ENCODE results near the gene DNAI7.

The DNAI7 gene

GRCh38 chr12:25072906-25073650, 121.9 kb downstream of the DNAI7 start:
- Histone ChIP-seq H3K4me3 (no peak overlapping the region), H3K27me3 (ENCODE audit: low read depth) (no peaks in the 10 kb centered on the region), H3K36me3 (replicated peaks) (no peaks in the 10 kb centered on the region), H3K9me3 (no peaks in the 10 kb centered on the region), H3K4me1 (no peaks in the 10 kb centered on the region)
- DNase-seq (ENCODE audit: low spot score in 2 of 2) = no peak
- in situ Hi-C loops (cut with MboI; ENCODE audit: low sequenced_read_pairs) = no loop called here

GRCh38 chr12:25071366-25071765, 123.6 kb downstream of the DNAI7 start:
- no peaks in the 10 kb centered on the region for H3K27me3 ChIP-seq (ENCODE audit: low read depth)
- H3K9me3 ChIP-seq = no peaks in the 10 kb centered on the region
- H3K4me3 ChIP-seq = no peak overlapping the region
- DNase-seq (ENCODE audit: low spot score in 2 of 2) = no peak
- in situ Hi-C loops (cut with MboI; ENCODE audit: low sequenced_read_pairs) = no loop called here
- H3K4me1 ChIP-seq = no peaks in the 10 kb centered on the region
- no peaks in the 10 kb centered on the region for H3K36me3 ChIP-seq (replicated peaks)

GRCh38 chr12:25069224-25069623, 125.7 kb downstream of the DNAI7 start:
- in situ Hi-C loops (cut with MboI; ENCODE audit: low sequenced_read_pairs) = no loop called here
- H3K9me3 ChIP-seq = no peaks in the 10 kb centered on the region
- H3K27me3 ChIP-seq (ENCODE audit: low read depth) = no peaks in the 10 kb centered on the region
- DNase-seq (ENCODE audit: low spot score in 2 of 2) = no peak
- no peaks in the 10 kb centered on the region for H3K36me3 ChIP-seq (replicated peaks)
- H3K4me3 ChIP-seq = no peak overlapping the region
- no peaks in the 10 kb centered on the region for H3K4me1 ChIP-seq

- H3K4me1 ChIP-seq = no peaks in the 10 kb centered on the region
- no peaks in the 10 kb centered on the region for H3K27me3 ChIP-seq (ENCODE audit: low read depth)
- H3K36me3 ChIP-seq (replicated peaks) = no peaks in the 10 kb centered on the region
- in situ Hi-C loops (cut with MboI; ENCODE audit: low sequenced_read_pairs) = no loop called here
- no peaks in the 10 kb centered on the region for H3K9me3 ChIP-seq
- no peak for DNase-seq (ENCODE audit: low spot score in 2 of 2)
- H3K4me3 ChIP-seq = no peak overlapping the region
Observed at GRCh38 chr12:25065035-25065434, 129.9 kb downstream of the DNAI7 start.

GRCh38 chr12:25063873-25064628, 130.9 kb downstream of the DNAI7 start:
- no peaks in the 10 kb centered on the region for H3K4me1 ChIP-seq
- no peaks in the 10 kb centered on the region for H3K9me3 ChIP-seq
- no peaks in the 10 kb centered on the region for H3K36me3 ChIP-seq (replicated peaks)
- H3K27me3 ChIP-seq (ENCODE audit: low read depth) = no peaks in the 10 kb centered on the region
- DNase-seq (ENCODE audit: low spot score in 2 of 2) = no peak
- H3K4me3 ChIP-seq = no peak overlapping the region
- in situ Hi-C loops (cut with MboI; ENCODE audit: low sequenced_read_pairs) = no loop called here

- in situ Hi-C loops (cut with MboI; ENCODE audit: low sequenced_read_pairs) = no loop called here
- H3K4me1 ChIP-seq = no peaks in the 10 kb centered on the region
- no peaks in the 10 kb centered on the region for H3K36me3 ChIP-seq (replicated peaks)
- no peaks in the 10 kb centered on the region for H3K9me3 ChIP-seq
- H3K4me3 ChIP-seq = no peak overlapping the region
- DNase-seq (ENCODE audit: low spot score in 2 of 2) = no peak
- H3K27me3 ChIP-seq (ENCODE audit: low read depth) = no peaks in the 10 kb centered on the region
Observed at GRCh38 chr12:25058658-25059058, 136.3 kb downstream of the DNAI7 start.

Data from HAP-1 (cell line).